Activated CD8-positive, alpha-beta T cell treated with anti-CD3 and anti-CD28 coated beads for 36 hours (primary cell): ENCODE measurements around the gene CCL27. TPM values are rescaled to one million over a fixed set of nuclear protein-coding genes. Genes with fewer than 3 reads are reported as not detected.

Experiments used
- ATAC-seq: fragments of 200-7000 bp; cut with Tn5 transposase; one replicate; pipeline ENCODE4 v1.10.0; 2021; ENCODE audit warnings: mild to moderate bottlenecking, moderate library complexity
- CTCF ChIA-PET: fragments of 350-600 bp; sonication (Branson Sonifier 250); formaldehyde crosslinking; loops from one replicate; lab custom pipeline; 2021; ENCODE audit warnings: antibody characterized with exemption; lab: Charles Lee
- POLR2A ChIA-PET: fragments of 350-600 bp; sonication (Branson Sonifier 250); formaldehyde crosslinking; loops from one replicate; lab custom pipeline; 2021; ENCODE audit warnings: antibody characterized with exemption; lab: Charles Lee
- DNase-seq: peaks from one replicate; pipeline ENCODE4 v3.0.0-alpha.2; 2020
- H3K27ac Mint-ChIP-seq: one replicate; pipeline ENCODE4 v1.8.0; 2021; ENCODE audit warnings: mild to moderate bottlenecking, mixed read lengths
- H3K27me3 Mint-ChIP-seq: one replicate; pipeline ENCODE4 v1.8.0; 2021; ENCODE audit warnings: mixed read lengths
- H3K36me3 Mint-ChIP-seq: one replicate; pipeline ENCODE4 v1.8.0; 2021; ENCODE audit warnings: low read depth, mixed read lengths
- H3K4me1 Mint-ChIP-seq: one replicate; pipeline ENCODE4 v1.8.0; 2021; ENCODE audit warnings: low read depth, mixed read lengths
- H3K4me3 Mint-ChIP-seq: one replicate; pipeline ENCODE4 v1.8.0; 2021; ENCODE audit warnings: mild to moderate bottlenecking, moderate library complexity, mixed read lengths
- H3K9me3 Mint-ChIP-seq: one replicate; pipeline ENCODE4 v1.8.0; 2021; ENCODE audit warnings: mixed read lengths
- intact Hi-C: fragments of 100-400 bp; cut with micrococcal nuclease; formaldehyde crosslinking; loops from one replicate; pipeline ENCODE4 v1.10.0; 2022
- total RNA-seq, 2 experiments: library from RNA; stranded (reverse); gene quantifications; one replicate each; pipeline ENCODE4 v1.2.3, GENCODE V29; 2021
- TF ChIP-seq, protein P1 (sequence below): fragments of 200-600 bp; IDR thresholded peaks from one replicate; pipeline ENCODE4 v1.8.0; 2022; ENCODE audit warnings: antibody characterized with exemption, mild to moderate bottlenecking

CCL27 gene
- total RNA-seq, 2 experiments from 2014 or later, result 0.43 TPM; not detected in 1

DNA sequence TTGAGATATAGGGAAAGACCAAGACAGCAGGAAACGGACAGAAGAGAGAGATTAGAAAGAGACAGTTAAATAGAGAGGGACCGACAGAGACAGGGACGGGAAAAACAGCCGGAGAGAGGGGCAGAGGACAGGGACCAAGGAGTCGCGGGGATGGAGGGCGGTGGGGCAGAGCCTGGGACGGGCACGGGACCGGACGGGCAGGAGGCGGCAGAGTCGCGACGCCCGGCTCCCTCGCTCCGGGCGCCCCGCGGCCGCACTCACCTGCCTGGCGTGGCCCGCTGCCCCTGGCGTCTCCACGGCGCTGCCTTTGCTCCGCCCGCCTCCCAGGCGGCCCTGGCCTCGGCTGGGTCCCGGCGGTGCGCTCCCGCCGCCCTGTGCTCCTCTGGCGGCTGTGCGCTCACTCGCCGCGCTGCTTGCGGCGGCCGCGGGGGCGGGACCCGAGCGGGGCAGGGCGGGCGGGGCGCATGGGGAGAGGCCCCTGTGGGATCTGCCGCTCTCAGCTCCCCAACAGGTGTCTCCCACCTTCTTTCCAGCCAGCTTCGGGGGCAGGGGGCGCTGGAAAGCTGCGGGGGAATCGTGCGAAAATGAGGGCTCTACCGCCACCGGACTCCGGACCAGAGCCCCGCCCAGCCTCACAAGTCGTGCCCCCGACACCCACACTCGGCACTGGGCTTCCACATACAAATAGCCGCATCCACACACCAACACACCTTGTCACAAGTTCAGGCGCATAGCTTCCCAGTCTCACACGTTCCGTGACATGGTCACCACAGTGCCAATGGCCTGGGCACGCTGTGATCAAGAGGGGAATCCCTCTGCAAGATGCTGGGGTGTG is 33.6 kb downstream of the CCL27 start, which contains the start of gene ARID3C:
ARID3C (minus strand) TSS at position 411 of the 835 bp plus-strand sequence. CDS start 1,052 bp downstream, outside the sequence.
- CTCF ChIA-PET, result interaction anchor here (0.9 to 1.8 kb wide), 5 partner anchors 8 to 25 kb away, joined by 3 to 9 read pairs (median 4); partner anchors contain the start of genes DCTN3 and SIGMAR1
- intact Hi-C loops, result no loop called here
- peak within 1 kb of the TSS; percentile 61 for H3K4me3 Mint-ChIP-seq
- H3K9me3 Mint-ChIP-seq, result no peaks in the 10 kb centered on the region
- ATAC-seq, result peak; percentile 84
- H3K27ac Mint-ChIP-seq, result no peak within 1 kb of the TSS
- peaks cover under 1% of the 10 kb centered on the region for H3K36me3 Mint-ChIP-seq
- peaks cover 18% of the 10 kb centered on the region for H3K4me1 Mint-ChIP-seq
- DNase-seq, result peak; percentile 50
- POLR2A ChIA-PET, result interaction anchor here (0.6 to 1.5 kb wide), 4 partner anchors 9 to 14 kb away, joined by 3 to 5 read pairs (median 4); partner anchors contain the start of gene SIGMAR1
- peaks cover 49% of the 10 kb centered on the region for H3K27me3 Mint-ChIP-seq
- TF ChIP-seq, protein P1, sequence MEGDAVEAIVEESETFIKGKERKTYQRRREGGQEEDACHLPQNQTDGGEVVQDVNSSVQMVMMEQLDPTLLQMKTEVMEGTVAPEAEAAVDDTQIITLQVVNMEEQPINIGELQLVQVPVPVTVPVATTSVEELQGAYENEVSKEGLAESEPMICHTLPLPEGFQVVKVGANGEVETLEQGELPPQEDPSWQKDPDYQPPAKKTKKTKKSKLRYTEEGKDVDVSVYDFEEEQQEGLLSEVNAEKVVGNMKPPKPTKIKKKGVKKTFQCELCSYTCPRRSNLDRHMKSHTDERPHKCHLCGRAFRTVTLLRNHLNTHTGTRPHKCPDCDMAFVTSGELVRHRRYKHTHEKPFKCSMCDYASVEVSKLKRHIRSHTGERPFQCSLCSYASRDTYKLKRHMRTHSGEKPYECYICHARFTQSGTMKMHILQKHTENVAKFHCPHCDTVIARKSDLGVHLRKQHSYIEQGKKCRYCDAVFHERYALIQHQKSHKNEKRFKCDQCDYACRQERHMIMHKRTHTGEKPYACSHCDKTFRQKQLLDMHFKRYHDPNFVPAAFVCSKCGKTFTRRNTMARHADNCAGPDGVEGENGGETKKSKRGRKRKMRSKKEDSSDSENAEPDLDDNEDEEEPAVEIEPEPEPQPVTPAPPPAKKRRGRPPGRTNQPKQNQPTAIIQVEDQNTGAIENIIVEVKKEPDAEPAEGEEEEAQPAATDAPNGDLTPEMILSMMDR, result no peak

DNA sequence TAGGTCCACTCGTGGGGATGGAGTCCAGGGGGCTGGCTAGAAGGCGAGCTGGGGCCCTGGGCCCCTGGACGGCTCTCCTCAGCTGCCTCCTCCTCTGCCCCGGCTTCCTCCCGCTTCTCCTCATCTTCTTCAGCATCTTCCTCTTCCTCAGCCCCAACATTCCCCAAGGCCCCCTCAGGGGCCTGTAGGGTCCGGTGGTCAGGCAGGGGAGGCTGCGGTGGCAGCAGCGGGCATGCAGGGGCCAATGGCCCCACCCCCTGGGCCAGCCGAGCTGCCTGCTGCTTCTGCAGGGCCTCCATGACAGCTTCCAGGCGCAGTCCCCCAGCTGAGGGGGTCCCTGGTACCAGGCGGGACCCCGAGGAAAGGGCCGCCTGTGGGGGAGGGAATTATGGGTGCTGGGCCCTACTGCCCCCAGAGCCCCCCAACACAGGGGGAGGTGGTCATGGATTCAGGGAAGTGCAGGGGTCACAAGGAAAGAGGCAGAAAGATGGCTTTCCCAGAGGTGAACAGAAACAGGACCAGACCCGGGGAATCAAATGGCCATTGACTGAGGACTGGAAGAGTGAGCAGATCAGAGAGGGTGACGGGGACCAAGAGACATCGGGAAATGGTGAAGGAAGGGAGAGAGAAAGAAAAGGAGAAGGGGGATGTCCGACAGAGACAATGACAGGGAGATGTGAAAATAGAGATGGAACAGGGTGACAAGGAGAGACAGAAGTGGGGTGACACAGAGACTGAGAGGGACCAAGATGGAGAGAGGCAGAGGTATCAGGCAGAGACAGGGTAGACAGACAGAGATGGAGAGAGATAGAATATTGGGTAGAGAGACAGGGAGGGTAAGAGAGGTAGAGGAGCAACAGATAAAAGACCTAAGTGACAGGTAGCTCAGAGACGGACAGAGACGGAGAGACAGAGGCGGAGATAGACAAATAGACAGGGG is 34.5 kb downstream of the CCL27 start:
- no peak overlapping the region for H3K27ac Mint-ChIP-seq
- H3K36me3 Mint-ChIP-seq, result no peaks in the 10 kb centered on the region
- peak overlapping the region; percentile 61 for H3K4me3 Mint-ChIP-seq
- intact Hi-C loops, result no loop called here
- ChIA-PET CTCF (interaction anchor here (0.9 to 1.2 kb wide), 2 partner anchors 19 to 24 kb away, joined by 3 to 4 read pairs; partner anchors contain the start of gene GALT), POLR2A (interaction anchor here (0.7 to 1.5 kb wide), 3 partner anchors 8 to 10 kb away, joined by 3 to 5 read pairs (median 4); partner anchors contain the start of gene SIGMAR1)
- H3K27me3 Mint-ChIP-seq, result peaks cover 55% of the 10 kb centered on the region
- TF ChIP-seq, protein P1, result no peak
- no peaks in the 10 kb centered on the region for H3K9me3 Mint-ChIP-seq
- DNase-seq (no peak), ATAC-seq (no peak)
- H3K4me1 Mint-ChIP-seq, result peaks cover 21% of the 10 kb centered on the region

DNA sequence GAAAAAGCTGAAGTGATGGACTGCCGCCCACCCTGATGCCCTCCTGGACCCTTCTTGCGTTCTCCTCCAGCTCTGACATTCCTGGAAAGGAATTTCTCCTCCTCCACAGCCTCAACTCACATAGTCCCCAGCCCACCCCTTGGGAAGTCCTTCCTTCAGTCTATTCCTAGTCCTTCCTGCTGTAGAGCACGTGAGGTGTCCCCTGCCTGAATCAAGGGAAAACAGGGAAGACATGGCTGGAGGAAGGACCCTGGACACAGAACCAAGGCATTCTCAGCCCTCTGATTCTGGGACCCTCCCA is 37.3 kb downstream of the CCL27 start:
- intact Hi-C loops, result no loop called here
- Mint-ChIP-seq H3K4me3 (no peak overlapping the region), H3K4me1 (peaks cover 28% of the 10 kb centered on the region), H3K27ac (no peak overlapping the region), H3K9me3 (no peaks in the 10 kb centered on the region), H3K36me3 (no peaks in the 10 kb centered on the region), H3K27me3 (peaks cover 54% of the 10 kb centered on the region)
- ChIA-PET POLR2A (interaction anchor here (1.2 to 2.3 kb wide), 3 partner anchors 12 to 14 kb away, joined by 3 to 28 read pairs (median 5); partner anchors contain the start of genes RPP25L and SIGMAR1), CTCF (interaction anchor here (1.1 to 7.6 kb wide), 4 partner anchors 10 to 21 kb away, joined by 3 to 142 read pairs (median 9); partner anchors contain the start of genes GALT, RPP25L and SIGMAR1)
- DNase-seq (no peak), ATAC-seq (no peak)
- TF ChIP-seq, protein P1, result no peak

DNA sequence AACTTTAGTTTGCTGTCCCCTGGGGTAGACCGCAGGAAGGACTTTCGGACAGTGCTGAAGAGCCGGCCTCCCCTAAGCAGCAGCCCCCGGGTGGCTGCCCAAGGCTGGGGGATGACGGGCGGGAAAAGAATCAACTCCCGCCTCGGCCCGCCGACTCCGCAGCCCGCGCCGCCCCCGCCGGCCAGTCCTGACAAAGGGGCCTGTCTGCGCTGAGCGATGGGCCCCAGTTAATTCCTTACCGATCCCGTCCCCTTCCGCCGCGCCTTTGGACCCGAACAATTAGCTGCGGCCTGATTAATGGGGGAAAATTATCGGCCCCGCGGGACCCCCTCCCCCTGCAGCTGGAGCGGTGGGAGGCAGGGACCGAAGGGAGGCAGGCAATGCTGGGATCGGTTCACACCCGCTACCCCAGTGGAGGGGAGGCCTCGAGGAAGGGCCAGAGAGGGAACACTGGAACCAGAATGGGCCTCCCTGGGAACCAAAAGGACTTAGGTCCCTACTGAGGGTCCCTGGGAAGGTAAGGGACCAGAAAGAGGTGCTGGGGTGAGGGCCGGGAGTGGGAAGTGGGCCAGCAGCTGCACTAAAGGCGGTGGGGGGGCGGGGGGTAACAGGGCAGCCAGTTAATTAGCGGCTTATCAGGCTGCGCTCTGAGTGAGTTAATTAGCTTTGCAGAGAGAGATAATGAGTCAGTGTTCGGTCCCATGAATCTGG is 37.8 kb downstream of the CCL27 start:
- Mint-ChIP-seq H3K36me3 (no peaks in the 10 kb centered on the region), H3K27me3 (peaks cover 52% of the 10 kb centered on the region), H3K27ac (no peak overlapping the region), H3K4me1 (peaks cover 30% of the 10 kb centered on the region), H3K9me3 (no peaks in the 10 kb centered on the region), H3K4me3 (no peak overlapping the region)
- CTCF ChIA-PET, result interaction anchor here (1.0 to 7.6 kb wide), 5 partner anchors 11 to 22 kb away, joined by 3 to 142 read pairs (median 4); partner anchors contain the start of genes GALT, RPP25L and SIGMAR1
- TF ChIP-seq, protein P1, result no peak
- intact Hi-C loops, result no loop called here
- POLR2A ChIA-PET, result interaction anchor here (1.2 to 2.3 kb wide), 2 partner anchors 11 to 13 kb away, joined by 3 to 28 read pairs; partner anchors contain the start of gene SIGMAR1
- no peak for ATAC-seq
- DNase-seq, result no peak
